ENCODE results near the gene RNF115. TPM values are rescaled to one million over a fixed set of nuclear protein-coding genes. Genes with fewer than 3 reads are reported as not detected.
A peak's percentile ranks its signal among the peaks of the same experiment; 100 is the strongest.

Gene RNF115
- total and polyA plus RNA-seq, 7 donors = 3.0 to 41.8 (median 16.6) TPM

DNA sequence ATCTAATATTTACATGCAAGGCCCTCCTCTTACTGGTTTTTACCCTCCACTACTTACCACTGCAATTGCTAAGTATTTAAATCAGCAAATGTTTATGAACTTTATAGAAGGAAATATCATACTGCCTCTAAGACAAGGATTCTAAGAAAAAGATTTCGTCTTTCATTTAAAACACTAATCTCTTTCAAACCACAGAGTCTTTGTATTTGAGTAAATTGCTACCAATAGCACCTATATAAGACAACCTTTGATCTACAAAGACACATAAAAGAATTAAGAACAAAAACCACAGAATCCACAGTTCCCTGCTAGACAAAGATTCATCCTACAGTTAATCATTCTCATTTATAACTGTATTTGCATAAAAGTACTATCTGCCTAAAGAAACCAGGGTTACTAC is 37.6 kb downstream of the RNF115 start:
- 0 to 16% methylated on average over 1 of the region's 1 CpG for WGBS, 2 donors
- no peak for DNase-seq
- no peaks in the 10 kb centered on the region for H3K27me3 ChIP-seq
- H3K36me3 ChIP-seq = peaks cover 0 to 8% (median 2%) of the 10 kb centered on the region in 4 donors
- no peaks in the 10 kb centered on the region for H3K9me3 ChIP-seq
- TF ChIP-seq POLR2AphosphoS5 (IDR thresholded peaks at IDR 0.05) (no peak), EP300 (IDR thresholded peaks at IDR 0.05) (no peak), POLR2A (IDR thresholded peaks at IDR 0.05) (no peak)
- TF ChIP-seq, protein P1, sequence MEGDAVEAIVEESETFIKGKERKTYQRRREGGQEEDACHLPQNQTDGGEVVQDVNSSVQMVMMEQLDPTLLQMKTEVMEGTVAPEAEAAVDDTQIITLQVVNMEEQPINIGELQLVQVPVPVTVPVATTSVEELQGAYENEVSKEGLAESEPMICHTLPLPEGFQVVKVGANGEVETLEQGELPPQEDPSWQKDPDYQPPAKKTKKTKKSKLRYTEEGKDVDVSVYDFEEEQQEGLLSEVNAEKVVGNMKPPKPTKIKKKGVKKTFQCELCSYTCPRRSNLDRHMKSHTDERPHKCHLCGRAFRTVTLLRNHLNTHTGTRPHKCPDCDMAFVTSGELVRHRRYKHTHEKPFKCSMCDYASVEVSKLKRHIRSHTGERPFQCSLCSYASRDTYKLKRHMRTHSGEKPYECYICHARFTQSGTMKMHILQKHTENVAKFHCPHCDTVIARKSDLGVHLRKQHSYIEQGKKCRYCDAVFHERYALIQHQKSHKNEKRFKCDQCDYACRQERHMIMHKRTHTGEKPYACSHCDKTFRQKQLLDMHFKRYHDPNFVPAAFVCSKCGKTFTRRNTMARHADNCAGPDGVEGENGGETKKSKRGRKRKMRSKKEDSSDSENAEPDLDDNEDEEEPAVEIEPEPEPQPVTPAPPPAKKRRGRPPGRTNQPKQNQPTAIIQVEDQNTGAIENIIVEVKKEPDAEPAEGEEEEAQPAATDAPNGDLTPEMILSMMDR (IDR thresholded peaks at IDR 0.05) = no peak
- H3K4me3 ChIP-seq = no peak overlapping the region
- peaks cover 0 to 40% (median 22%) of the 10 kb centered on the region in 4 donors for H3K4me1 ChIP-seq
- intact Hi-C loops (cut with DNase I) = loop anchor here (10.0 kb wide), 1 partner anchor 59 kb away; the partner anchor contains the start of gene NUDT17
- peak overlapping the region in 3 of 4 donors; percentile 70 to 84 (median 81) for H3K27ac ChIP-seq

GRCh38 chr1:145785547-145785946 is 38.3 kb downstream of the RNF115 start:
- TF ChIP-seq POLR2A (IDR thresholded peaks at IDR 0.05) = no peak
- no peak for TF ChIP-seq EP300 (IDR thresholded peaks at IDR 0.05)
- no peak for TF ChIP-seq POLR2AphosphoS5 (IDR thresholded peaks at IDR 0.05)
- TF ChIP-seq, protein P1 (IDR thresholded peaks at IDR 0.05) = no peak
- Histone ChIP-seq H3K27ac (peak overlapping the region; percentile 52 to 84 (median 76)), H3K4me1 (peaks cover 0 to 46% (median 25%) of the 10 kb centered on the region in 4 donors), H3K9me3 (no peaks in the 10 kb centered on the region), H3K36me3 (peaks cover 0 to 8% (median 2%) of the 10 kb centered on the region in 4 donors), H3K4me3 (no peak overlapping the region), H3K27me3 (no peaks in the 10 kb centered on the region)
- 24 to 63% methylated on average over 1 of the region's 1 CpG for WGBS, 2 donors
- no peak for DNase-seq
- intact Hi-C loops (cut with DNase I) = loop anchor here (10.0 kb wide), 1 partner anchor 59 kb away; the partner anchor contains the start of gene NUDT17

GRCh38 chr1:145784409-145784808 is 39.5 kb downstream of the RNF115 start:
- Histone ChIP-seq H3K27ac (peak overlapping the region; percentile 67 to 84 (median 76)), H3K9me3 (no peaks in the 10 kb centered on the region), H3K4me3 (peak overlapping the region in 3 of 4 donors; percentile 24 to 42 (median 37)), H3K36me3 (peaks cover 0 to 8% (median 2%) of the 10 kb centered on the region in 4 donors), H3K27me3 (no peaks in the 10 kb centered on the region), H3K4me1 (peaks cover 0 to 48% (median 29%) of the 10 kb centered on the region in 4 donors)
- DNase-seq = no peak
- TF ChIP-seq POLR2A (IDR thresholded peaks at IDR 0.05) = no peak
- no peak for TF ChIP-seq EP300 (IDR thresholded peaks at IDR 0.05)
- TF ChIP-seq POLR2AphosphoS5 (IDR thresholded peaks at IDR 0.05) = no peak
- TF ChIP-seq, protein P1 (IDR thresholded peaks at IDR 0.05) = no peak
- intact Hi-C loops (cut with DNase I) = loop anchor here (10.0 kb wide), 1 partner anchor 60 kb away; the partner anchor contains the start of gene NUDT17
- whole genome bisulfite sequencing, 2 donors = 92 to 95% methylated on average over 3 of the region's 3 CpGs

DNA sequence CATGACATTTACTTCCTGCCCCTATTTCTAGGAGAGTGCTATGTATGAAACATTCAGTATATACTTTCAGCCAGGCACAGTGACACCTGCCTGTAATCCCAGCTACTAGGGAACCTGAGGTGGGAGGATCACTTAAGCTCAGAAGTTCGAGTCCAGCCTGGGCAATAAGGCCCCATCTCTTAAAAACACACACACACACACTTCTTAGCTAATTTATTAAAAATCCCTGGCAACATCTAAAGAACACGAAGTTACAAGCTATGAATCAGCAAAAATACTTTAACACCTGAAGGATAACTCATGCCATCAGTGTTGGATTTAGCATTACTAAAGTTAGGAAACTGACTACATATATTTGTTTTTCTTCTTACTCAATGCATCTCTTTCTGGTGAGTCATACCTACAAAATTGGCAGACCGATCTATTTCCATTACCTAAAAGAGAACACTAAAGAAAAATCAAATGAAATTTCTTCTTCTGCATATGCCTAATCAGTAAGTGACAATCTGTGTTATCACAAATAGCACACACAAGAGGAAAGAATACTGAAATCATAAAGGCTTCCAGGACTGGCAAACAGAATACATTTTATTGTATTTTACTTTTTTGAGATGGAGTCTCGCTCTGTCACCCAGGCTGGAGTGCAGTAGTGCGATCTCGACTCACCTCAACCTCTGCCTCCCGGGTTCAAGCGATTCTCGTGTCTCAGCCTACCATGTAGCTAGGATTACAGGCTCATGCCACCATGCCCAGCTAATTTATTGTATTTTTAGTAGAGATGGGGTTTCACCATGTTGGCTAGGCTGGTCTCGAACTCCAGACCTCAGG is 41.4 kb downstream of the RNF115 start:
- Histone ChIP-seq H3K36me3 (no peaks in the 10 kb centered on the region), H3K9me3 (no peaks in the 10 kb centered on the region), H3K27ac (peak overlapping the region; percentile 67 to 84 (median 76)), H3K4me1 (peaks cover 0 to 55% (median 31%) of the 10 kb centered on the region in 4 donors), H3K27me3 (no peaks in the 10 kb centered on the region), H3K4me3 (peak overlapping the region in 3 of 4 donors; percentile 24 to 42 (median 37))
- TF ChIP-seq, protein P1 (IDR thresholded peaks at IDR 0.05) = no peak
- TF ChIP-seq POLR2AphosphoS5 (IDR thresholded peaks at IDR 0.05) = peak in 1 of 4 donors; percentile 33
- no peak for TF ChIP-seq EP300 (IDR thresholded peaks at IDR 0.05)
- DNase-seq = no peak
- intact Hi-C loops (cut with DNase I) = loop anchor here (10.0 kb wide), 1 partner anchor 62 kb away; the partner anchor contains the start of gene NUDT17
- 90 to 91% methylated on average over 10 of the region's 10 CpGs for WGBS, 2 donors
